NCI-H345 treated with DMSO at 0.1 percent for 48 hours (cell line): Measurements from ENCODE around the gene BDKRB2.

Source experiments
- DNase-seq: peaks from one replicate; lab custom pipeline; 2025; ENCODE audit not compliant: unreplicated experiment; lab: John Stamatoyannopoulos, UW

Gene BDKRB2

DNA sequence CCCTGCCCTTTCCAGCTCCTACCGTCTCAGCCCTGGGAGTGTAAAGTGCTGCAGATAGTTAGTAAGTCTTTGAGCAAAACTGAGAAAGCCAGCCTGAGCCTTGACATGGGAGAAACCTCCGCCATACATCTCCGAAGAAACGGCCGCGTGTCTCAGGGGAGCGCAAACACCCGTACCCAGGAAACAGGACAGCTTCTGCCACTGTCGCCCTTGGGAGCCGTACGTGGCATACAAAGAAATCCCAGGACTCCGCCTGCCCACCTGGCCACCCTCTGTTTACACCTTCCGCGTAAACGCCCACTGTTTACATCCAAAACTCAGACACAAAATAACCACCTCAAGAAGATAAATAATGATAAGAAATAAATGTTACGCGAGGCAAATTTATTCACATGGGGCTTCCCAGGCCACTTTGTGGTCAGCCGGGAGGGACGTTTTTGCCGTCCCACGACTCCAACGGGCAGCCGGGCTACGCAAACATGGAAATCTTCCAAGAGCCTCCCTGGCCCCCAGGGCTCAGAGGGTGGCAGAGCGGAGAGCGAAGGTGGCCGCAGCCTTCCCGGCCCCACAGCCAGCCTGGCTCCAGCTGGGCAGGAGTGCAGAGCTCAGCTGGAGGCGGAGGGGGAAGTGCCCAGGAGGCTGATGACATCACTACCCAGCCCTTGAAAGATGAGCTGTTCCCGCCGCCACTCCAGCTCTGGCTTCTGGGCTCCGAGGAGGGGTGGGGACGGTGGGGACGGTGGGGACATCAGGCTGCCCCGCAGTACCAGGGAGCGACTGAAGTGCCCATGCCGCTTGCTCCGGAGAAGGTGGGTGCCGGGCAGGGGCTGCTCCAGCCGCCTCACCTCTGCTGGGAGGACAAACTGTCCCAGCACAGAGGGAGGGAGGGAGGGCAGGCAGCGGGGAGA is at the start of gene BDKRB2:
BDKRB2 (plus strand) TSS at position 689 of the 908 bp plus-strand sequence. CDS start 32,269 bp downstream, outside the sequence.
- peak; percentile 85 for DNase-seq

DNA sequence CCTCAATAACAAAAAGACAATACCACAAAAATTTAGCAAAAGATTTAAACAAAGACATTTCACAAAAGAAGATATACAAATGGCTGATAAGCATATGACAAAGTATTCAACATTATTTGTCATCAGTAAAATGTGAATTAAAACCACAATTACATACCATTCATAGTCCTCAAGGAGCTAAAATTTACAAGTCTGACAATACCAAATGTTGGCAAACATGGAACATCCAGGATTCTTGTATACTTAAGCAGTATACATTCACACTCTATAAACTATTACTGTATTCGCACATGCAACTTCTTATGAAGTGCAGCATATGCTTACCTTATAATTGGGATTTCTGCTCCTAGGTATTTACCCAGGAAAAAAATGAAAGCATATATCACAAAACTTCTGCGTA is 49.7 kb upstream of the BDKRB2 start:
- DNase-seq: no peak

DNA sequence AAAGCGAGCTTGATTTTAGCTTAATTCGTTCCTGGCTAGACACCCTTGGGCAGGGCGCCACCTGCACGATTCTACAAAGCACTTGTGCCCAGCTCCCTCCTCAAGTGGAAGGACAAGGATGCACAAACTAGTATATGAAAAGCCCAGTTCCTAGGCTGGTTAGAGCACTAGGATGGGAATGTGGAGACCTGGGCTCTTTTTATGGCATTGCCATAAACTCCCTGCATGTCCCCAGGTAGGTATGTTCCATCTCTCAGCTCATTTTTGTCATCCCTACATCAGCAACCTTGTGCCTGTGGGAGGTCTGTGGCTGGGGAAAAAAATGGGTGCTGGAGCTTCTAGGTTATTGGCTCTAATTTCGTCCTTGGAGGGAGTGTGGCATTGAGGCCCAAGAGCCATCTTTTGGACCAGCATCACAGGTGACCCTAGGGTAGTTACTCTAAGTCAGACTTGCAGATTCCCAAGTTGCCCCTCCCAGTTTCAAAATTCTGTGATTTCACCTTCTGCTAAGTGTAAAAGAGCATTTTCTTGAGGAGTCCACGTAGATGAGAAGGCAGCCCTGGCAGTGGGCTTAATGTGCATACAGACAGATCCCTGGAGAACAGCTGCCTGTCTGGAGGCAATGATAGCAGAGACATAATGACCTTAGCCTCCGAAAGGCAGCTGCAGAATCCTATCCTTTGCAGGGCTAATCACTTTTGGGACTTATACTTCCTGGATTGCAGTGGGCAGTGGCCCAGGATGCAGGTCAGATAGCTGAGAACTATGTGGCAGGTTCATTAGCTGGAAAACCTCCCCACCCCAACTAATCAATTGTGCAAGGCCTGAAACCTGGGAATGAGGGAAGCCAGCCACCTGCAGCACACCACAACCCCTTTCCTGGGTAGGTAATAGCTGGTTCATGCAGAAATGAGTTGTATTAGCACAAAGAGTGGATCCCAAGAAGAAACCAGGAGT is 47.6 kb upstream of the BDKRB2 start:
- no peak for DNase-seq

DNA sequence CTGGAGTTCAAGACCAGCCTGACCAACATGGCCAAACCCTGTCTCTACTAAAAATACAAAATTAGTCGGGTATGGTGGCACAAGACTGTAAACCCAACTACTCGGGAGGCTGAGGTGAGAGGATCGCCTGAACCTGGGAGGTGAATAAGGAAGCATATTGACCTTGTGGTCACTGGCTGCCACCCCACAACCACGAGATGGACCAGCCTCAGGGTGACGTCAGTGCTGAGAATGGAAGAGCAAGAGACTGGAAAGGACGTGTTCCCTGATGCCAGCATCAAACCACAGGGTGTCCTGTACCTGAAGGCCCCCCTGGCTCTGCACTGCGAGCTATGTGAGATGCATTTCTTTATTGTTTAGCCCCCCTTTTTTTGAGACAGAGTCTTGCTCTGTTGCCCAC is 45.9 kb upstream of the BDKRB2 start:
- no peak for DNase-seq

DNA sequence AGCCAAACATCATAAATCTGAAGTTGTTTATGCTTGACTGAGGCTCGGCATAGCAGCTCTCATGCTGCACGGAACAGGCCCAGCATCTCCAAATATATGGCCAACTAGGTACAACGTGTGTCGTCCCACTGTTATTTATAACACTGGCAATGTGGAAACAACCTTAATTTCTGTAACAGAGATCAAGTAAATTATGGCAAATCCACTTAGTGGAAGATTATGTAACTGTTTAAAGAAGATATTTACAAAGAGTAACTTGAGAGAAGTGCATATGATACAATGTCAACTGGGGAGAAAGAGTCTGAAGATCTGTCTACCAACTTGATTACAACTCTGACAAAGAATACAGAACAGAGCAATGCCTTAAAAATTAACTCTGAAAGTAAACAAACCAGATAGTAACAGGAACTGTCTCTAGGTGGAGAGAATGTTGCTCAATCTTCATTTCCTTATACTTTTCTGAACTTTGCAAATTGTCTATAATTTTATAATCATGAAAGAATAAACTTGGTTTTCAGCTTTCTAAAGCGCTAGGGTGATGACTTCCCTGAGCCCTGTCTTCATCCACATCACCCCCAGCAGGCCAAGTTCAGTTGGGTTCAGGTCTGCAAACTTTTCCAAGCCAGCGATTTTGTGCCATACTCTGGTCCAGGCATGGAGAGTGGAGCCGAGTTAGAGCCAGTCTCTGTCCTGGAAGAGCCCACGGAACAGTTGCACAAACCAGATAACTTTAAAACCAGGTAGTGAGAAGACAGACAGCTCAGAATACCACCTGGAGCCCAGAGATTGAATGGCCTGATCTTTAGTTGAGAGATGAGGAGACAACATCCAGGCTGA is 44.3 kb upstream of the BDKRB2 start:
- no peak for DNase-seq

DNA sequence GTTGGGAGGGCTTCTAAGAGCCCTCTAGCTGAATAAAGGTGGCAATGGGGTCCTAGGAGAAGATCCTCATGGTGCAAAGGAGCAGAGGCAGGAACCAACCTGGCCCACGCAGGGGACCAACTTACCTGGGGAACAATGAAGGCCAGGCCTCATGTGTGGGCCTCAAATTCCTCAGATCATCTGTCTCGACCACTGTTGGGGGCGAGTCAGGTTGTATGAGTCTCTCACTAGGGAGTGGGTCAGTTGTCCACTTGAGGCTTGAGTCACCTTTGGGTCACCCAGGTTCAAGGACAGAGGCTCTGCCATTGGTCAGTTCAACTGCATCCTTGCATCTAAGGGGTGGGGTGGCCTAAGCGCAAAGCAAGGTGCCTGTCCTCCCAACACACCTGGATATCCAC is 43.7 kb upstream of the BDKRB2 start:
- no peak for DNase-seq

DNA sequence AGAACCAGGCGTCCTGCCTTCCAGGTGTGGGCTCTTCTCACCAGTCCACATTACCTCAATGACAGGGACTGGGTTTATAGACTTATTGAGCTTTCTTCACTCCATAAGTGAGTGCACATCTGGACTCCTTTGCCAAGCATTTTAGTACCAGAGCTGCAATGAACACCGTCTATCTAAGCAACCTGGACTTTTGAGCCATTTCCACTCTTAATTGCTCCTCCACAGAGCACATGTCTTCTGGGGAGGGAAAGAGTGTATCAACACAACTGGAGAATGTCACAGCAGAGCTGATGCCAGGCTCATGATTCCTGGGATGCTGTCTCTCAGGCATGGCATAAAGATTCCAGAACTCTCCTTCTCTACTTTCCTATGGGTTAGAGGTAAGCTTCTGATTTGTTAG is 43.0 kb upstream of the BDKRB2 start:
- no peak for DNase-seq

DNA sequence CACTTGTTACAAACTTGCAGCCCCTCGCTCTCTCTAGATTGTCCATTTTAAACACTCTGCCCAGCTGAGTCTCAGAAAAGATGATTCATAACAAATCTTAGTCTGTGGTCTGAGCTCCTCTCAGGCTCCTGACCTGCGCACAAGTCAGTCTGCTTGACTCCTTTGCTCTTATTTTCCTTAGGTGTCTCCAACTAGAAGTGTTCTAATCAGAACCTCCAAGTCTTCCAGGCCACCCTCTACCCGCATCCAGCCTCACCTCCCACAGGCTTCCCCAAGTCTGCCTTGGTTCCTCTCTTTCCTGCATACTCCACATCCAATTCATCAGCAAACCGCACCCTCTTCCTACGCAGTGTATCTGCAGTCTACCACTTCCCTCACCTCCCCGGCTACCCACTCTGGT is 42.4 kb upstream of the BDKRB2 start:
- DNase-seq: no peak

DNA sequence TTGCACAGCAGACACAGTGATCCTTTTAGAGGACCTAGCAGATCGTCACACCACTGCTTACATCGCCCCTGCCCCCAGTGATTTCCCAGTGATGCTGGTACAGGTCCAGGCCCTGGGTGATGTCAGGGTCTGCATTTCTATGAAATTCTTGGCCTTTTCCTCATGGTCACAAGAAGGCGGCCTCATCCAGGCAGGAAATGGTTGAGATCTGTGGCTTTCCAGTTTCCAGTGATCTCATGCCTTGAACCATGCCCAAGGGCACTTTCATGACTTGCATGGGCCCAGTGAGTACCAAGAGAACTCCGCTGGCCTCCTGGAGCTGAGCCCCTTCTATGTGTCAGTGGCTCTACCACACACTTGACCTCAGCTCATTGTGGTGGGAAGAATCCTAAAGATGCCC is 41.9 kb upstream of the BDKRB2 start:
- DNase-seq: no peak

DNA sequence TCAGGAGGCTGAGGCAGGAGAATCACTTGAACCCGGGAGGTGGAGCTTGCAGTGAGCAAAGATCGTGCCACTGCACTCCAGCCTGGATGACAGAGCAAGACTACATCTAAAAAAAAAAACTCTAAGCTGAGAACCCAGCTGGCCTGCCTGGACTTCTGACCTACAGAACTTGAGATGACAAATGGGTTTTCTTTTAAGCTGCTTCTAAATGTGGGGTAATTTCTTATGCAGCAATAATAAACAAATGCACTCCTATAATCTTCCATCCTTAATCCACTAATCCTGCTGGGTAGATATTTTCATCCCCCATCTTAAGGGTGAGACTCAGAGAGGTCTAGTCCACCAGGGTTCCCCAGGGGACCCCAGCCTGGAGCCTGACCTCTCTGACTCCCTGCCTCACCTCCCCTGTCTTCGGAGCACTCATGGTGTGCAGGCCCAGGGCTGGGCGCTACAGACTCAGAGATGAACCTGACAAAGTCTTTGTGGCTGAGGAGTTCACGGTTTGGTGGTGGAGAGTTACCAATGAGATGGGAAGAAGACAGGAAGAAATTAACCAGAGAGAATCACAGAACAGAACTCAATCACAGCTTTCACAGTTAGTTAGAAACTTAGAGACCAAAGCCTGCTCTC is 39.7 kb upstream of the BDKRB2 start:
- DNase-seq: no peak

DNA sequence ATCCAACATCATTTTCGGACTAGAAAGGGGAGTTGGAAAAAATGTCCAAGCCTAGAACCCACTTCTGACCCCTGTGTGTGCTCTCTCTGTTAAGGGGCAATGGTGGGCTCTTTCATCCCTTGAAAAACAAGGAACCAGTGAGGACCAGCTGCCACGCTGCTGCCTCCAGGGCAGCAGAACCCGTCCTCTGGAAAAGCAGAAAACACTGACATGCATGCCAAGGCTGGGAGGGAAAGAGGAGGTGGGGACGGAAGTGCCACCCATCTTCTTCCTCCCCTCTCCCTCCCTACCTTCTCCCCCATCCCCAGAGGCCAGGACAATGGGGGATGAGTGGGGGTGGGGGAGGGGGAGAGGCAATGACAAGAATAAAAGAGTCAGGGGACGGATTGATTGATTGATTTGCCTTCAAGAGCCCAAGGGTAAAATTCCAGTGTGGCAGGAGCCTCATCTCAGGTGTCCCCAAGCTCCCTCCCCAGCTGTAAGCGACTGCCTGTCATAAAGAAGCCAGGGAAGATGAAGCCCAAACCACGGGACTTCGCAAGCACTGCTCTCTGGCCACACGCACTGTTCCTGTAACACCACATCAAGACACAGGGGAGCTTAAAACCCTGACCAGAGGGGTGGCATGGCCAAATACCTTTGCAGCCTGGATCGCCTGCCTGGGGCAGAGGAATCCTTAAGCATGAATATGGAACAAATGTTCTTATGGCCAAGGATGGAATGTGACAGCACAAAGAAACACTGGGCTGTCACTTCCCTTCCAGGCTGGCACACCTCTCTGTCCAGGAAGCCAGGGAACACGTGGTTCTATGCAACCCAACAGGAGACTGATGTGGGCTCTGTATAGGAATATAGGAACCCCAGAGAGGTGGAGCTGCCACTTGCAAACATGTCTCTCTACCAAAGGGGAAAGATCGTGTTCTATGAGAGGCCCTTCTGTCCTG is 38.9 kb upstream of the BDKRB2 start:
- no peak for DNase-seq

DNA sequence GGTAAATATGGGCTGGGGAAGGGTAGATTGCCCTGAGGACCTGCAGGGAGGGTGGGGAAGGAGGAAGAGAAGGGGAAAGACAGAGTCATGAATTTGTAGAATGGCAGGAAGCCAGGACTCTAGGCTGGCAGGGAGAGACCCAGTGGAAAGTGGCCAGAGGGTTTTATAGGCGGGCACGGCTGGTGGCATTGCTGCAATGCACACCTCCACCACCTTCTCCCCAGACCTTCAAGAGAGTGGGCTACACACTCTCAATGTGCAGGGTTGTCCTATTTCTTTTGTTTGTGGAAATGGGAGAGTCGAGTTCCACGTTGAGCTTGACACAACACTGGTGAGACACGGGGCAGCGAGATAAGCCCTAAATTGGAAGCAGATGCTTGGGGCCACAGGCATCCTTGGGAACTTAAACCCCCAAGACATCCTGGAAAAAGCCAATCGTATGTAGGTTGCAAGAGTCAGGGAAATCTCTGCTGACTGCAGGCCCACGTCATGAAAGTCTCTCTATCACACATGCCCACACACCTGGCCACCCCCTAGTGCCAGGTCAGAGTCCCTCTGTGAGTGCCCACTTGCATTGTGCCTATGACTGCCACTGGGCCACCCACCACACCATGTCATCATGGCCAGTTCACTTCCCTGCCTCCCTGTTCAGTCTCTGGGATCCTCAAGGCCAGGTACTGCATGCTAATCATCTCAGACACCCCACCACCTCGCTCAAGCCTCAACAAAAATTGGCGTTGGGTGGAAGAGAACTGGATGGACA is 38.0 kb upstream of the BDKRB2 start:
- no peak for DNase-seq

DNA sequence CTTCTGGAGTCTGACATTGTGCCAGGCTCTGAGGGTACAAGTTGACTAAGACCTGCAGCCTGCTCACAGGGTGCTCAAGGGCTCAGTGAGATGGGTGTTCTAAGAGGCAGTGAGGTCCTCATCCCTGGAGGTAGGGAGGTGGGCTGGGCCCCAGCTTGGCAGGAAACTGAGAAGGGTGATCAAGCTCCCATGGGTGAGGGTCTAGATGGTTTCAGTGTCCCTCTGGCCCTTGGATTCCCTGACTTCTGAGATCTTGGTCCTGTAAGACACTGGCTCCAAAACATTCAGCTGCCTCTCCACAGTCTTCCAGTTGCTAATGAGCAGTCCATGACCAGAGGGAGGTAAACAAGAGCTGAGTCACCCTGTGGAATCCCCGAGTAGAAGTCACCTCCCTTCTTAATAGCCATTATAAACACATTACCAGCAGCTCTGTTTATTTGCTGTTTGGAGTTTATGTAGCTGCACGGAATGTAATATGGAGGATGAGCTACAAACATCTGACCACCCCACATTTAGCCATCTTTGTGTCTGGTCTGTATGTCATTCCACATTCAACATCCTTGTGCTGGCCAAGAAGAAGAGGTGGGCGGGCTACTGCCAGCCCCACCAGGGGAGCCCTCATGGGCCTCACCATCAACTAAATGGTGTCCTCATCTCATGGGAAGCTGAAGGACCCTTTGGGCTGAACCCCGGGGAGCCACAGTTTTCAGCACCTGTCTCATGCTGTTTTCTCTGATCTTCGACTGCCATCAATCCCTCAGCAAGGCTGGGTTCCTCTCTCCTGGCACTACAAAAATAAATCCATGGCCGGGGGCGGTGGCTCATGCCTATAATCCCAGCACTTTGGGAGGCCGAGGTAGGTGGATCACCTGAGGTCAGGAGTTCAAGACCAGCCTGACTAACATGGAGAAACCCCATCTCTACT is 37.2 kb upstream of the BDKRB2 start:
- DNase-seq: no peak

DNA sequence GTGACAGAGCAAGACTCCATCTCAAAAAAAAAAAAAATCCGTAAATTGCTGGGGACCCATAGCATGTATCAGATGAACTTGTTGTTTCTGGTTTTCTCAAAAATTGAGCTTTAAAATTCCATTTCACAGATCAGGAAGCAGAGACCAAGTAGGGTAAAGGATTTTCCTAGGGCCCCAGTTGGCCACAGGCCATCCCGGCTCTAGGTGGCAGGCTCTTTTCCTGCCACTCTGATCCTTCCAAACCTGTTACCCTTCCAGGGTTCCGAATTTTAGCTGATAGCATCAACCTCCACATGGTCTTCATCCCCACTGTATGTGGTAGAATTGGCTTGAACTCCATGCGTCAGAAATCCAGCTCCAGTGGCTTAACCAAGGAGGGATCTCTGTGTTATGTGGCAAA is 36.1 kb upstream of the BDKRB2 start:
- DNase-seq: no peak

DNA sequence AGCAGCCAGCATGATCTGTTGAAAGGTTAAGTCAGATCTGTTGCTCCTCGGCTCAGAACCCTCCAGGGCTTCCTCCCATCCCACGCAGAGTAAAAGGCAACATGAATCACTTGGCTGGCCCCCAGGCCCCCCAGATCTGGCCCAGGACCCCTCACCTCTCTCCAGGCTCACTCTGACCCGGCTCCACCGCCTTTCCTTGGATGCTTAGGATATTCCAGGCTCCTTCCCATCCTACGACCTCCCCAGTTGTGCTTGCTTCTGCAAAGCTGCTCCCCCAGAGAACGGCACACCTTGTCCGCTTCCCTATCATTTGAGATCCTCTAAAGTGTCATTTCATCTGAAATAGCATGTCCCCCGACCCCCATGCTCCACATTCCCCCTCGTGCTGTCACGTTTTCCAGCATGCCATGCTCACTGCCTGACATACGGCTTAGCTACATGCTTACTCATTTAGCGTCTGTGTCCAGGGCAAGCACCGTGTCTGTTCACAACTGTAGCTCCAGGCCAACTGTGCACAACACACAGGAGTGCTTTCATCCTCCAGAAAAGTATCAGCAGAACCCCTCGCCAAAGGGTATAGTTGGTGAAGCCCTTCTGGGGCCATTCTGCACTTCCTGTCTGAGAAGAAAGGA is 33.6 kb upstream of the BDKRB2 start:
- DNase-seq: no peak

DNA sequence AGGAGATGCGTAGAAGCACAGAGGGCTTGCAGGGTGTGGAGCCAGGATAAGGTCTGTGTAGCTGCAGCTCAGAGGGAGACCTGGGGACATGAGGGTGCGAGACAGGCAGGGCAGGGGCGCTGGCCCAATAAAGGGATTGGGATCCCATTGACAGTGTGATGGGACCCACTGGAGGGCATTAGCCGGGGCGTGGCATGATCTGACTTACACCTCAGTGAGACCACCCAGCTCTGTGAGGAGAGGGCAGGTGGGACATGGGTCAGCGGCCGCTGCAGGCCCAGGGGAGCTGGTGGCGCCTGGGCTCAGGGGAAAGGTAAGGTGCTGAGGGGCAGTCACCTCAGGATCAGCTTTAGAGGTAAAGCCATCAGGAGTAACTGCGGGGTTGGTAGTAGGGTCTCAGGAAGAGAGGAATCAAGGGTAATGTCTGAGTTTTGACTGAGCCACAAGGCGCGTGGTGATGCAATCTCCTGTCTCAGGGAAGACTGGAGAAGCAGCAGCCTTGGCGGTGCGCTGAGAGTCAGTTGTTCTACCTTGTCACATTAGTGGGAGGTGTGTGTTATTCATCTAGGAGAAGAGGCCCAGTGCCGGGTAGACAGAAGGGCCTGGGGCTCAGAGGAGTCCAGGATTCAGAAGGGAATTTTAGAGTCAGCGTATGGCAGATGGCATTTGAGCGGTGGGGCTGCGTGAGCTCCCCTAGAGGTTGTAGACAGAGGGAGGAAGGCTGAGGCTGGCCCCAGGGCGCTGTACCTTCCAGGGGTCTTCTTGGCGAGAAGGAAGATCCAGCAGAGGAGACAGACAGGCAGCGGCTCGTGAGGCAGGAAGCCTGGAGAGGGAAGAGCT is 30.8 kb upstream of the BDKRB2 start:
- no peak for DNase-seq
